Mammary epithelial cell (primary cell): Measurements from ENCODE around the gene ID3.

ENCODE experiments used
- EZH2 ChIP-seq: IDR thresholded peaks from 2 replicates; pipeline ENCODE4 v1.6.1; 2012; ENCODE audit warnings: low read length, inconsistent platforms, borderline replicate concordance
- TF ChIP-seq, protein P1 (sequence below), 2 donors: IDR thresholded peaks in 1 of 2; conservative IDR thresholded peaks in 1 of 2; 2 replicates each; pipeline ENCODE4 v1.5.1; 2011 to 2012; ENCODE audit warnings: inconsistent platforms in 2 of 2, low read length in 2 of 2, mild to moderate bottlenecking in 2 of 2, control low read depth in 1 of 2, low read depth in 1 of 2; ENCODE audit not compliant: insufficient read depth in 1 of 2; ENCODE audit errors: extremely low read depth in 1 of 2

DNA sequence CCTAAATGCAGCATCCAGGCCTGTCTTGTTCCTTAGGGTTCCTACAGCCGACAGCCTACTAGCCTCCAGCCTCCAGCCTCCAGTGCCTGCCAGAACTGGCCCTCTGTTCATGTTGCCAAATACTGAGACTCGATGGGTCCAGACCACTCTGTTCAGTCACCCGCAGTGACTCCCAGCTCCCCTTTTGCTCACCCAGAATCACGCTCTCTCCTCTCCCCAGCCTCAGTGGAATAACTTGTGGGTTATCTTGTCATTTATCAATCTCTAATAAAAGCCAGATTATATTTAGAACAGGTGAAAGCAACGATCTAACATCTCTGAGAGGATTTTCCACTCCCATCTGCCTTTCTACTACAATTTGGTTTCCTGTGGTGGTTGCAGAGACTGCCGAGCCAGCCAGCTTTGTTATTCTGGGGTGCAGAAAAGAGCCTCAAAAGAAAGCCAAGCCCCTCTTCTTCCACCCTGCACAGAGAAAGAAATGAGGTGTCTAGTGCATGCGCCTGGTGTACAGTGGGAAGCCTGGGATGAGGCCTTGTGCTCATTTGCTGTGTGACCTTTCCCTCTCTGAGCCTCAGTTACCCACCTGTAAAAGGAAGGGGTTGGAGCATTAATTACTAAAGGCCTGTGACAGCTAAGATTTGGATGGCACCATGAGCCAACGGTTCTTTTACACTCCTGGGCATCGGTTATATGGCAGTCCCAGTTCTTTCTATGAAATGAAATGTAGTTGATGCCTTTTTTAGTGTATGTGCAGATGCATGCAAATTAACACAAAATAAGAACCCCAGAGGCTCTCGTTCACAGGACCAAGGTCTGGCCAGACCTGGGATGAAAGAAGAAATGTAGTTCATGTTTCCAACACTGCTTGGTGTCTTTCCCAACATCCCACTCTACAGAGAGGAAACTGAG, 42.9 kb upstream of the ID3 start:
- TF ChIP-seq, protein P1, sequence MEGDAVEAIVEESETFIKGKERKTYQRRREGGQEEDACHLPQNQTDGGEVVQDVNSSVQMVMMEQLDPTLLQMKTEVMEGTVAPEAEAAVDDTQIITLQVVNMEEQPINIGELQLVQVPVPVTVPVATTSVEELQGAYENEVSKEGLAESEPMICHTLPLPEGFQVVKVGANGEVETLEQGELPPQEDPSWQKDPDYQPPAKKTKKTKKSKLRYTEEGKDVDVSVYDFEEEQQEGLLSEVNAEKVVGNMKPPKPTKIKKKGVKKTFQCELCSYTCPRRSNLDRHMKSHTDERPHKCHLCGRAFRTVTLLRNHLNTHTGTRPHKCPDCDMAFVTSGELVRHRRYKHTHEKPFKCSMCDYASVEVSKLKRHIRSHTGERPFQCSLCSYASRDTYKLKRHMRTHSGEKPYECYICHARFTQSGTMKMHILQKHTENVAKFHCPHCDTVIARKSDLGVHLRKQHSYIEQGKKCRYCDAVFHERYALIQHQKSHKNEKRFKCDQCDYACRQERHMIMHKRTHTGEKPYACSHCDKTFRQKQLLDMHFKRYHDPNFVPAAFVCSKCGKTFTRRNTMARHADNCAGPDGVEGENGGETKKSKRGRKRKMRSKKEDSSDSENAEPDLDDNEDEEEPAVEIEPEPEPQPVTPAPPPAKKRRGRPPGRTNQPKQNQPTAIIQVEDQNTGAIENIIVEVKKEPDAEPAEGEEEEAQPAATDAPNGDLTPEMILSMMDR (conservative IDR thresholded peaks at IDR 0.05 in 1 of 2, IDR thresholded peaks at IDR 0.05 in 1 of 2; ENCODE audit: extremely low read depth in 1 of 2, insufficient read depth in 1 of 2, low read depth in 1 of 2, low read length in 2 of 2) = no peak
- no peak for TF ChIP-seq EZH2
